HCT116 (cell line): ENCODE results near the gene TDRD12. TPM values are rescaled to one million over a fixed set of nuclear protein-coding genes. Genes with fewer than 3 reads are reported as not detected.
"Not testable (repeated sequence)": the region's sequence is repeated elsewhere in the genome, so short reads cannot be mapped to it uniquely, and the experiment has no call there.

Experiments
- ATAC-seq: fragments of 200-7000 bp; cut with Tn5 transposase; 2 replicates; pipeline ENCODE4 v1.9.1; 2020; ENCODE audit warnings: mild to moderate bottlenecking, moderate library complexity
- BruUV-seq: library from RNA; stranded (reverse); fragments of 400-500 nt; replicated peaks from 2 replicates; lab custom pipeline; 2021; lab: Mats Ljungman, UMichigan
- CTCF ChIA-PET: fragments of 300-600 bp; sonication (Branson Sonifier 250); formaldehyde crosslinking; loops from one replicate; lab custom pipeline; 2021; ENCODE audit warnings: antibody characterized with exemption; lab: Charles Lee
- POLR2A ChIA-PET: fragments of 300-600, 350-600 bp; sonication (Branson Sonifier 250); formaldehyde crosslinking; loops from one replicate; lab custom pipeline; 2021; ENCODE audit warnings: antibody characterized with exemption; lab: Charles Lee
- RAD21 ChIA-PET, 2 experiments: fragments of 300-600 bp; sonication (Branson Sonifier 250); formaldehyde crosslinking; loops; one replicate each; lab custom pipeline; 2023; ENCODE audit warnings: low total read pairs in 2 of 2; ENCODE audit not compliant: uncharacterized antibody in 2 of 2, unreplicated experiment in 2 of 2, low non-redundant PET in 1 of 2; lab: Charles Lee
- DNase-seq: peaks from one replicate; pipeline ENCODE4 v3.0.0-alpha.2; 2010; ENCODE audit warnings: low read depth, low spot score
- H2AFZ ChIP-seq: fragments of 200-600 bp; shearing (Covaris generic), sonication (generic); 2 replicates; pipeline ENCODE4 v1.6.1; 2017; ENCODE audit warnings: low read depth, mixed run types, mixed read lengths, antibody characterized with exemption, low read length; ENCODE audit not compliant: poor library complexity, severe bottlenecking
- H3K27ac ChIP-seq: 2 replicates; pipeline ENCODE4 v1.5.1; 2012; ENCODE audit warnings: low read depth, low read length
- H3K27me3 ChIP-seq: fragments of 200-600 bp; sonication (generic); 2 replicates; pipeline ENCODE4 v1.6.1; 2016; ENCODE audit warnings: mixed run types, low read length, mixed read lengths; ENCODE audit not compliant: insufficient read depth
- H3K36me3 ChIP-seq, 2 experiments: fragments of 200-500 bp in 1 of 2; fragments of 200-600 bp in 1 of 2; sonication (Bioruptor generic) in 1 of 2; sonication (generic) in 1 of 2; 2 replicates each; pipeline versions ENCODE4 v1.5.1 to v1.6.1; 2014 to 2016; ENCODE audit warnings: low read length in 2 of 2, inconsistent platforms in 1 of 2, mixed read lengths in 1 of 2, mixed run types in 1 of 2; ENCODE audit not compliant: insufficient read depth in 2 of 2, control insufficient read depth in 1 of 2
- H3K4me1 ChIP-seq, 2 experiments: fragments of 200-600 bp in 1 of 2; sonication (generic) in 1 of 2; 2 replicates each; pipeline versions ENCODE4 v1.5.1 to v1.6.1; 2012 to 2017; ENCODE audit warnings: low read length in 2 of 2, inconsistent platforms in 1 of 2, mild to moderate bottlenecking in 1 of 2, mixed read lengths in 1 of 2, mixed run types in 1 of 2, moderate library complexity in 1 of 2; ENCODE audit not compliant: insufficient read depth in 2 of 2, control insufficient read depth in 1 of 2
- H3K4me2 ChIP-seq: fragments of 200-600 bp; sonication (generic); 2 replicates; pipeline ENCODE4 v1.6.1; 2017; ENCODE audit warnings: mixed run types, low read length, mixed read lengths
- H3K4me3 ChIP-seq, 2 experiments: fragments of 200-600 bp in 1 of 2; sonication (generic) in 1 of 2; replicated peaks in 1 of 2; 2 replicates each; pipeline ENCODE4 v1.5.1; 2011 to 2016; ENCODE audit warnings: low read length in 2 of 2, control low read depth in 1 of 2, low read depth in 1 of 2, mild to moderate bottlenecking in 1 of 2, mixed read lengths in 1 of 2, mixed run types in 1 of 2
- H3K79me2 ChIP-seq: fragments of 200-600 bp; sonication (generic); 2 replicates; pipeline ENCODE4 v1.6.1; 2017; ENCODE audit warnings: mild to moderate bottlenecking, mixed run types, low read length, moderate library complexity, mixed read lengths; ENCODE audit not compliant: insufficient read depth
- H3K9ac ChIP-seq: fragments of 200-600 bp; sonication (generic); 2 replicates; pipeline ENCODE4 v1.6.1; 2016; ENCODE audit warnings: low read length, mixed read lengths
- H3K9me2 ChIP-seq: fragments of 200-600 bp; sonication (generic), shearing (Covaris generic); 2 replicates; pipeline ENCODE4 v1.6.1; 2017; ENCODE audit warnings: mixed run types, mild to moderate bottlenecking, moderate library complexity; ENCODE audit not compliant: insufficient read depth
- H3K9me3 ChIP-seq, 2 experiments: fragments of 200-500 bp in 1 of 2; fragments of 200-600 bp in 1 of 2; sonication (Bioruptor generic) in 1 of 2; sonication (generic) in 1 of 2; 2 replicates each; pipeline ENCODE4 v1.6.1; 2014 to 2017; ENCODE audit warnings: low read length in 2 of 2, mixed read lengths in 2 of 2, inconsistent platforms in 1 of 2, low read depth in 1 of 2, mild to moderate bottlenecking in 1 of 2, mixed run types in 1 of 2, moderate library complexity in 1 of 2; ENCODE audit not compliant: control insufficient read depth in 1 of 2, insufficient read depth in 1 of 2
- H4K20me1 ChIP-seq: fragments of 200-600 bp; sonication (generic), shearing (Covaris generic); 2 replicates; pipeline ENCODE4 v1.6.1; 2017; ENCODE audit warnings: mixed run types, mild to moderate bottlenecking, moderate library complexity; ENCODE audit not compliant: insufficient read depth
- CBX3 ChIP-seq: IDR thresholded peaks from 2 replicates; pipeline ENCODE4 v1.6.1; 2012; ENCODE audit warnings: low read depth
- FOSL1 ChIP-seq: IDR thresholded peaks from 2 replicates; pipeline ENCODE4 v1.6.1; 2012; ENCODE audit warnings: low read depth
- POLR2AphosphoS5 ChIP-seq: IDR thresholded peaks from 2 replicates; pipeline ENCODE4 v1.6.1; 2011; ENCODE audit warnings: mild to moderate bottlenecking, low read depth, low read length, moderate library complexity
- RAD21 ChIP-seq: IDR thresholded peaks from 2 replicates; pipeline ENCODE4 v1.6.1; 2012; ENCODE audit warnings: low read depth, mild to moderate bottlenecking
- SP1 ChIP-seq: IDR thresholded peaks from 2 replicates; pipeline ENCODE4 v1.6.1; 2012; ENCODE audit warnings: low read depth
- ZFX ChIP-seq: fragments of 450-650 bp; IDR thresholded peaks from 2 replicates; pipeline ENCODE4 v1.6.1; 2017
- intact Hi-C: fragments of 100-400 bp; cut with micrococcal nuclease; formaldehyde crosslinking; loops from 2 replicates; pipeline ENCODE4 v1.10.0; 2022
- total RNA-seq: library from RNA; stranded (reverse); gene quantifications from one replicate; pipeline ENCODE4 v1.2.1, GENCODE V29; 2021; ENCODE audit not compliant: unreplicated experiment
- TF ChIP-seq, protein P1 (sequence below), 3 experiments: fragments of 200-600 bp in 1 of 3; sonication (generic) in 1 of 3; IDR thresholded peaks in 2 of 3; conservative IDR thresholded peaks in 1 of 3; 2 replicates each; pipeline ENCODE4 v1.5.1; 2012 to 2017; ENCODE audit warnings: low read depth in 2 of 3, low read length in 2 of 3, antibody characterized with exemption in 1 of 3, borderline replicate concordance in 1 of 3, control low read depth in 1 of 3, mild to moderate bottlenecking in 1 of 3, mixed read lengths in 1 of 3, mixed run types in 1 of 3, moderate library complexity in 1 of 3; ENCODE audit not compliant: insufficient read depth in 1 of 3
- TF ChIP-seq, protein P2 (sequence below): IDR thresholded peaks from 2 replicates; pipeline ENCODE4 v1.6.1; 2012; ENCODE audit warnings: low read depth

The TDRD12 gene
- total RNA-seq, 1 experiment from 2014 or later = 0.30 TPM

DNA sequence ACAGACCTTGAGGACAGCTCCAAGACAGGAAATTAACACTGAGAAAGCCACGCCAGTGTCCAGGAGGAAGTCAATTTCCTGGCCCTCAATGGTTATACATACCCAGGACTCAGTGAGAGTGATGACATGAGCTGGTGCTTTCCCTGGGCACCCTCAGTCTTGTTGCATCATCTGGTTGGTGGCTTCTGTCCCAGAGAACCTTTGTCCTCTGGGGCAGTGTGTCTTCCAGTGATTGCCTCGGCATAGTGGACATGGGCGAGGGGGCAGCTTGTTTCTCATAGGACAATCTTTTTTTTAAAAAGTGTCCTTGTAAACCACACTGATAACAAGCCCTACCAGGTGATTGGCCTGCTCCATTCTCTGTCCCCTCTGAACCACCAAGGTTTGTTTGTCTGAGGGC, 22.8 kb upstream of the TDRD12 start:
- H3K4me2 ChIP-seq, intact Hi-C loops, H3K4me3 ChIP-seq, H3K27ac ChIP-seq, RAD21 ChIA-PET, BruUV-seq, H3K9me3 ChIP-seq, H3K9me2 ChIP-seq, H3K27me3 ChIP-seq, CTCF ChIA-PET, H2AFZ ChIP-seq, H4K20me1 ChIP-seq, POLR2A ChIA-PET, DNase-seq, H3K9ac ChIP-seq, ATAC-seq: not testable (repeated sequence)
- Histone ChIP-seq H3K36me3 (peaks cover 19 to 57% of the 10 kb centered on the region in 2 experiments), H3K4me1 (peaks cover 0 to 21% of the 10 kb centered on the region in 2 experiments; a peak in 3 of 4 replicates), H3K79me2 (peaks cover 97% of the 10 kb centered on the region)

DNA sequence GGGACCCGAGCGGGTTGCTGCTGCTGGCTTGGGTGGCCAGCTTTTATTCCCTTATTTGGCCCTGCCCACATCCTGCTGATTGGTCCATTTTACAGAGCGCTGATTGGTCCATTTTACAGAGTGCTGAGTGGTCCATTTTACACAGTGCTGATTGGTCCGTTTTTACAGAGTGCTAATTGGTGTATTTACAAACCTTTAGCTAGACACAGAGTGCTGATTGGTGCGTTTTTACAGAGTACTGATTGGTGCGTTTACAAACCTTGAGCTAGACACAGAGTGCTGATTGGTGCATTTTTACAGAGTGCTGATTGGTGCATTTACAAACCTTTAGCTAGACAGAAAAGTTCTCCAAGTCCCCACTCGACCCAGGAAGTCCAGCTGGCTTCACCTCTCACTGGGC, 19.4 kb upstream of the TDRD12 start:
- H3K27ac ChIP-seq, H4K20me1 ChIP-seq, H3K9me2 ChIP-seq, POLR2A ChIA-PET, intact Hi-C loops, H3K27me3 ChIP-seq, H3K4me3 ChIP-seq, H3K4me2 ChIP-seq, CTCF ChIA-PET, H3K4me1 ChIP-seq, ATAC-seq, H3K9ac ChIP-seq, BruUV-seq, DNase-seq, RAD21 ChIA-PET, H2AFZ ChIP-seq: not testable (repeated sequence)
- H3K79me2 ChIP-seq = peaks cover 96% of the 10 kb centered on the region
- H3K9me3 ChIP-seq = peaks cover 2 to 11% of the 10 kb centered on the region in 2 experiments; a peak in 3 of 4 replicates
- H3K36me3 ChIP-seq = peaks cover 24 to 86% of the 10 kb centered on the region in 2 experiments

DNA sequence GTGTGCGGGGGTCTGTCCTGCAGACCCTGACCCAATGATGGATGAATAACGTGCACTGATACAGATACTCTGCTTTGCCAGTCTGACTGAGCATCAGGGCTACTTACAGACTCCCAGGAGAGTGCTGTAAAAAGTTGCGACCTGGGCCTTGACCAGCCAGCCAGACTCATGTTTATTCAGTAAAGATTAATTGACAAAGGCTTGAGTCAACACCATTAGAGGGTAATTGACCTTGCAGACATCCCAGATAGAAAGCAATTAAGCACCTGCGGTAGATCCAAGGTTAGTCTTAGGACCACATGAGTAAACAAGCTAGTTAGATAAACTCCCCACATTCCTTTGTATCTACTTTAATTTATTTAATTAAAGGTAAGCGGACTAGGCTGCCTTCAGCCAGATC, 17.6 kb upstream of the TDRD12 start:
- Histone ChIP-seq H3K36me3 (peaks cover 27 to 81% of the 10 kb centered on the region in 2 experiments), H3K4me3 (no peak overlapping the region), H4K20me1 (no peaks in the 10 kb centered on the region), H3K27me3 (no peaks in the 10 kb centered on the region), H3K9ac (no peak overlapping the region), H2AFZ (no peak overlapping the region), H3K9me2 (no peaks in the 10 kb centered on the region), H3K4me2 (no peak overlapping the region), H3K79me2 (peaks cover 96% of the 10 kb centered on the region), H3K4me1 (no peaks in the 10 kb centered on the region), H3K27ac (no peak overlapping the region), H3K9me3 (peaks cover 2 to 11% of the 10 kb centered on the region in 2 experiments; a peak in 3 of 4 replicates)
- RAD21 ChIA-PET = no interaction called here
- no peak for ATAC-seq
- no TSS peak for BruUV-seq
- no peak for DNase-seq
- CTCF ChIA-PET = no interaction called here
- POLR2A ChIA-PET = no interaction called here
- intact Hi-C loops = no loop called here
- TF ChIP-seq, protein P1, sequence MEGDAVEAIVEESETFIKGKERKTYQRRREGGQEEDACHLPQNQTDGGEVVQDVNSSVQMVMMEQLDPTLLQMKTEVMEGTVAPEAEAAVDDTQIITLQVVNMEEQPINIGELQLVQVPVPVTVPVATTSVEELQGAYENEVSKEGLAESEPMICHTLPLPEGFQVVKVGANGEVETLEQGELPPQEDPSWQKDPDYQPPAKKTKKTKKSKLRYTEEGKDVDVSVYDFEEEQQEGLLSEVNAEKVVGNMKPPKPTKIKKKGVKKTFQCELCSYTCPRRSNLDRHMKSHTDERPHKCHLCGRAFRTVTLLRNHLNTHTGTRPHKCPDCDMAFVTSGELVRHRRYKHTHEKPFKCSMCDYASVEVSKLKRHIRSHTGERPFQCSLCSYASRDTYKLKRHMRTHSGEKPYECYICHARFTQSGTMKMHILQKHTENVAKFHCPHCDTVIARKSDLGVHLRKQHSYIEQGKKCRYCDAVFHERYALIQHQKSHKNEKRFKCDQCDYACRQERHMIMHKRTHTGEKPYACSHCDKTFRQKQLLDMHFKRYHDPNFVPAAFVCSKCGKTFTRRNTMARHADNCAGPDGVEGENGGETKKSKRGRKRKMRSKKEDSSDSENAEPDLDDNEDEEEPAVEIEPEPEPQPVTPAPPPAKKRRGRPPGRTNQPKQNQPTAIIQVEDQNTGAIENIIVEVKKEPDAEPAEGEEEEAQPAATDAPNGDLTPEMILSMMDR (IDR thresholded peaks at IDR 0.05 in 2 of 3, conservative IDR thresholded peaks at IDR 0.05 in 1 of 3; ENCODE audit: borderline replicate concordance in 1 of 3, insufficient read depth in 1 of 3, low read depth in 2 of 3, low read length in 2 of 3) = no peak
- no peak for TF ChIP-seq CBX3
- TF ChIP-seq FOSL1 = no peak
- no peak for TF ChIP-seq ZFX
- TF ChIP-seq RAD21 = no peak
- no peak for TF ChIP-seq POLR2AphosphoS5
- TF ChIP-seq SP1 = no peak
- TF ChIP-seq, protein P2, sequence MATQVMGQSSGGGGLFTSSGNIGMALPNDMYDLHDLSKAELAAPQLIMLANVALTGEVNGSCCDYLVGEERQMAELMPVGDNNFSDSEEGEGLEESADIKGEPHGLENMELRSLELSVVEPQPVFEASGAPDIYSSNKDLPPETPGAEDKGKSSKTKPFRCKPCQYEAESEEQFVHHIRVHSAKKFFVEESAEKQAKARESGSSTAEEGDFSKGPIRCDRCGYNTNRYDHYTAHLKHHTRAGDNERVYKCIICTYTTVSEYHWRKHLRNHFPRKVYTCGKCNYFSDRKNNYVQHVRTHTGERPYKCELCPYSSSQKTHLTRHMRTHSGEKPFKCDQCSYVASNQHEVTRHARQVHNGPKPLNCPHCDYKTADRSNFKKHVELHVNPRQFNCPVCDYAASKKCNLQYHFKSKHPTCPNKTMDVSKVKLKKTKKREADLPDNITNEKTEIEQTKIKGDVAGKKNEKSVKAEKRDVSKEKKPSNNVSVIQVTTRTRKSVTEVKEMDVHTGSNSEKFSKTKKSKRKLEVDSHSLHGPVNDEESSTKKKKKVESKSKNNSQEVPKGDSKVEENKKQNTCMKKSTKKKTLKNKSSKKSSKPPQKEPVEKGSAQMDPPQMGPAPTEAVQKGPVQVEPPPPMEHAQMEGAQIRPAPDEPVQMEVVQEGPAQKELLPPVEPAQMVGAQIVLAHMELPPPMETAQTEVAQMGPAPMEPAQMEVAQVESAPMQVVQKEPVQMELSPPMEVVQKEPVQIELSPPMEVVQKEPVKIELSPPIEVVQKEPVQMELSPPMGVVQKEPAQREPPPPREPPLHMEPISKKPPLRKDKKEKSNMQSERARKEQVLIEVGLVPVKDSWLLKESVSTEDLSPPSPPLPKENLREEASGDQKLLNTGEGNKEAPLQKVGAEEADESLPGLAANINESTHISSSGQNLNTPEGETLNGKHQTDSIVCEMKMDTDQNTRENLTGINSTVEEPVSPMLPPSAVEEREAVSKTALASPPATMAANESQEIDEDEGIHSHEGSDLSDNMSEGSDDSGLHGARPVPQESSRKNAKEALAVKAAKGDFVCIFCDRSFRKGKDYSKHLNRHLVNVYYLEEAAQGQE = no peak
